Kidney epithelial cell (primary cell): Measurements from ENCODE around the gene DHX38. TPM values are rescaled to one million over a fixed set of nuclear protein-coding genes. Genes with fewer than 3 reads are reported as not detected.

Experiments
- DNase-seq: peaks from one replicate; pipeline ENCODE4 v3.0.0-alpha.2; 2010; ENCODE audit warnings: low read depth
- H3K27me3 ChIP-seq: 2 replicates; pipeline ENCODE4 v1.6.0; 2011; ENCODE audit warnings: low read length; ENCODE audit not compliant: control insufficient read depth, insufficient read depth
- H3K36me3 ChIP-seq: 2 replicates; pipeline ENCODE4 v1.5.1; 2011; ENCODE audit warnings: low read length; ENCODE audit not compliant: control insufficient read depth, insufficient read depth
- H3K4me3 ChIP-seq: 2 replicates; pipeline ENCODE4 v1.5.1; 2011; ENCODE audit warnings: low read depth, mild to moderate bottlenecking, control low read depth, low read length
- CTCF ChIP-seq: IDR thresholded peaks from 2 replicates; pipeline ENCODE4 v1.5.1; 2011; ENCODE audit warnings: mild to moderate bottlenecking, moderate library complexity, low read length, control low read depth, inconsistent platforms; ENCODE audit not compliant: insufficient read depth, poor library complexity, severe bottlenecking
- total RNA-seq: library from RNA; depleted of rRNA; stranded (reverse); fragments of >200 nt; gene quantifications from 2 replicates; pipeline ENCODE4 v1.2.3, GENCODE V29; 2015

DHX38 gene
- total RNA-seq, 1 donor from 2014 or later = 46.0 TPM

- no peaks in the 10 kb centered on the region for H3K27me3 ChIP-seq
- H3K4me3 ChIP-seq = no peak overlapping the region
- TF ChIP-seq CTCF = no peak
- DNase-seq = no peak
- H3K36me3 ChIP-seq = no peaks in the 10 kb centered on the region
These were observed 9.8 kb upstream of the DHX38 start for GRCh38 chr16:72083778-72084404.

- H3K36me3 ChIP-seq = no peaks in the 10 kb centered on the region
- no peaks in the 10 kb centered on the region for H3K27me3 ChIP-seq
- H3K4me3 ChIP-seq = no peak overlapping the region
- no peak for TF ChIP-seq CTCF
- no peak for DNase-seq
These were observed 9.2 kb upstream of the DHX38 start for GRCh38 chr16:72084445-72084844.

- no peaks in the 10 kb centered on the region for H3K36me3 ChIP-seq
These were observed 8.6 kb upstream of the DHX38 start for GRCh38 chr16:72085002-72085401.

GRCh38 chr16:72091217-72091616, 2.4 kb upstream of the DHX38 start:
- Histone ChIP-seq H3K36me3 (no peaks in the 10 kb centered on the region), H3K27me3 (no peaks in the 10 kb centered on the region), H3K4me3 (no peak overlapping the region)
- TF ChIP-seq CTCF = no peak
- no peak for DNase-seq

More at GRCh38 chr16:72085002-72085401, 8.6 kb upstream of the DHX38 start:
- no peak for TF ChIP-seq CTCF
- DNase-seq = no peak
- Histone ChIP-seq H3K27me3 (no peaks in the 10 kb centered on the region), H3K4me3 (no peak overlapping the region)

- H3K4me3 ChIP-seq = peak overlapping the region; percentile 89
- H3K27me3 ChIP-seq = no peaks in the 10 kb centered on the region
- no peaks in the 10 kb centered on the region for H3K36me3 ChIP-seq
- DNase-seq = no peak
- no peak for TF ChIP-seq CTCF
These were observed 707 bp upstream of the DHX38 start for GRCh38 chr16:72092832-72093447.

GRCh38 chr16:72094266-72094610, 591 bp downstream of the DHX38 start:
- no peak for TF ChIP-seq CTCF
- DNase-seq = no peak
- Histone ChIP-seq H3K27me3 (no peaks in the 10 kb centered on the region), H3K36me3 (no peaks in the 10 kb centered on the region), H3K4me3 (peak overlapping the region; percentile 89)
